ENCODE results near the gene GPR107.

GPR107 gene

GRCh38 chr9:130027533-130028365, 26.0 kb upstream of the GPR107 start:
- no peak overlapping the region for H3K4me3 ChIP-seq (ENCODE audit: low read depth, low read length)

- no peak overlapping the region for H3K4me3 ChIP-seq (ENCODE audit: low read depth, low read length)
Measured at GRCh38 chr9:130028493-130029222, 25.0 kb upstream of the GPR107 start.

DNA sequence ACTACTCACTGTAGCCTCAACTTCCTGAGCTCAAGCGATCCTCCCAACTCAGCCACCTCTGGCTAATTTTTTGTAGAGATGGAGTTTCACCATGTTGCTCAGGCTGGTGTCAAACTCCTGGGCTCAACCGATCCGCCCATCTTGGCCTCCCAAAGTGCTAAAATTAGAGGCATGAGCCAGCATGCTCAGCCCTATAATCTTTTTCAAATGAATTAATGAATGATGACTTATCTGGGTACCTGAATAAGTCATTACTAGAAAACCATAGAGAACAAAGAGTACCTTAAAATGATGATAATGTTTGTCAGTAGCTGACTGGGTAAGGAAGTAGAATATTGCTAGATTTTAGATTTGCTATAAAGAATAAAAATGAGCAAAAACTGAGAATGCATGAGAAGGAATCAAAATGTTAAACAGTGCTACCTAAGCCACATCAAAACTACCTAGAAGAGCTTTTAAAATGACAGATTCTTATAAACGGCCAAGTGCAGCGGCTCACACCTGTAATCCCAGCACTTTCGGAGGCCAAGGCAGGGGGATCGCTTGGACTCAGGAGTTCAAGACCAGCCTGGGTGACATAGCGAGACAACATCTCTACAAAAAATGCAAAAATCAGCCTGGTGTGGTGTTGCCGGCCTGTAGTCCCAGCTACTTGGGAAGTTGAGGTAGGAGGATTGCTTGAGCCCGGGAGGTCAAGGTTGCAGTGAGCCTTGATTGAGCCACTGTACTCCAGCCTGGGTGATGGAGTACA, 24.3 kb upstream of the GPR107 start:
- no peak overlapping the region for H3K4me3 ChIP-seq (ENCODE audit: low read depth, low read length)

DNA sequence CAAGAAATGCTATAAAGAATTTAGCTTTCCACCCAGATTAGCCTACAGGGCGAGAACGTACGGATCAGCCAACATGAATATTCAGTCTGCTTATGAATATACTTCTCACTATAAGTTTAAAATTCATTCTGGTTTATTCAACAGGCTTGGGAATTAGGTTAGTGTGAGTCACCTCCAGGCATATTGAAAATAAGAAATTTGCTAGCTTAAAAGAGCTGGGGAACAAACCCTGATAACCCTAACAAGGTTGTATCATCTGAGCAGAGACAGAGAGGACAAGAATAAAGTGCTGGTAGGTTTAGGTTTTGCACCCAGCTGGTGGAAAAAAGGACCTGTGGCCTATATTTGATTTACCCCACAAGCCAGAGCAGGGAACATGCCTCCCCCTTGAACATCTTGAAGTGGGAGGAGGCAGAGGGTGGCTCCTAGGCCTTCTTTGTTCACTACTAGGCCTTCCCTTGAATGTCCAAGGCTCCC, 23.0 kb upstream of the GPR107 start:
- H3K4me3 ChIP-seq (ENCODE audit: low read depth, low read length) = no peak overlapping the region

DNA sequence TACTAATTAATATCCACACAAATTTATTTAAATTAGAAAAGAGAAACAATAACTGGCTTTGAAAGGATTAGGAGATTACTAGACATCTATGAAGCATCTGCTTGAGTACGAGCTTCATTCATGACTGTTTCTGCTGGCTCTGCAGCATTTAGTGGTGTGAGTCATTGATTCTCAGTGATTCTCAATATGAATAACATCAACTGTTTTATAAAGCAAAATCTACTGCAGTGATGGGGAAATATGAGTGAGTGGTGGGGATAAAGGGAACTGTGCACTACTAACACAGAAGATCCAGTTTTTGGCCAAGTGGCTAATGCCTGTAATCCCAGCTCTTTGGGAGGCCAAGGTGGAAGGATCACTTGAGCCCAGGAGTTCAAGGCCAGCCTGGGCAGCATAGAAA, 19.1 kb upstream of the GPR107 start:
- H3K4me3 ChIP-seq (ENCODE audit: low read depth, low read length) = no peak overlapping the region

- H3K4me3 ChIP-seq (ENCODE audit: low read depth, low read length) = no peak overlapping the region
Measured at GRCh38 chr9:130036099-130036498, 17.6 kb upstream of the GPR107 start.

DNA sequence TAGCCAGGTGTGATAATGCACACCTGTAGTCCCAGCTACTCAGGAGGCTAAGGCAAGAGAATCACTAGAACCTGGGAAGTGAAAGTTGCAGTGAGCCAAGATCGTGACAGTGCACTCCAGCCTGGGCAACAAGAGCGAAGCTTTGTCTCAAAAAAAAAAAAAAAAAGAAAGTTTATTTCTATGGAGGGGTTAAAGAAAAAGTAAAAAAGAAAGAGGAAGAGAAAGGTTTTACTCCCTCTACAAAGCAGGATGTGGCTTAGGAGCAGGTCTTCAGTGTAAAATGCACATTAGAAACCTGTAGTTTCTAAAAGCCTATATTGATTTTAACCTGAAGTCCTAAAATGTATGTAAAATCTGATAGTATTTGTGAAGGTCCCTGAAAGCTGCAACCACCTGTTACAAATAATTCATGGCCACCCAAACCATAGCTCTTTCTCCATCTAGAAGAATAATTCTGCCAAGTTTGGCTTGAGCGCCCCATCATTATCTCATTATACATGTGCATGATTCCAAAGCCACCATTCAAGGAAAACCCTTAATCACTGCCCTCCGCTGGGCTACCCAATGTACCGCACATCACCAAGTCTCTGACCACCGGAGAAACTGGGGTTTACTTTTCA, 14.1 kb upstream of the GPR107 start:
- H3K4me3 ChIP-seq (ENCODE audit: low read depth, low read length) = no peak overlapping the region

DNA sequence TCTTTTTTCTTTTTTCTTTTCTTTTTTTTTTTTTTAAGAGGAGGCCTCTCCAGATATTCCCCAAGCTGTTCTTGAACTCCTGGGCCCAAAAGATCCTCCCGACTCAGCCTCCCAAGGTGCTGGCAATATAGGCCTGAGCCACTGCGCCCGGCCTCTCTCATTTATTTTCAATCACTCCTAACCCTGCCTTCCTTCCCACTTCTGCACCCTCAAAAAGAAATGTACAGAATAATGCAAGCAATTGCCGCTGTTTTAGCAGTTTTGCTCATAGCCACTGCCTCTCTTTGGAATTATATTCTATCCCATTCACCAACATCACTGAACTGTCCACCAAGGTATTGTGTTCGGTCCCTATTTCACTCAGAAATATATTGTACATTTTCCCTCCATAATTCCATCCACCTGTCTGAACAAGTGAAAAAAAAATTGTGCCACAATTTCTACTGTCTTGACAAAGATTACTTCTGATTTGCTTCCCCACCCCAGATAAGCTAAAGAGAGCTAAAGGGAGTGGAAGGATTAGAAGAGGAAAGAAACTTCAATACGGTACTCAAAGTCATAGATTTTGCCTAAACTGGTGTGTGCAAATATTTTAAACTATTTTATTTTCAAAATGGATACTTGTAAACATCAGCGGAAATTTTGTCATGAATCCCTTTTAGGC, 12.6 kb upstream of the GPR107 start:
- H3K4me3 ChIP-seq (ENCODE audit: low read depth, low read length) = peak overlapping the region; percentile 77

DNA sequence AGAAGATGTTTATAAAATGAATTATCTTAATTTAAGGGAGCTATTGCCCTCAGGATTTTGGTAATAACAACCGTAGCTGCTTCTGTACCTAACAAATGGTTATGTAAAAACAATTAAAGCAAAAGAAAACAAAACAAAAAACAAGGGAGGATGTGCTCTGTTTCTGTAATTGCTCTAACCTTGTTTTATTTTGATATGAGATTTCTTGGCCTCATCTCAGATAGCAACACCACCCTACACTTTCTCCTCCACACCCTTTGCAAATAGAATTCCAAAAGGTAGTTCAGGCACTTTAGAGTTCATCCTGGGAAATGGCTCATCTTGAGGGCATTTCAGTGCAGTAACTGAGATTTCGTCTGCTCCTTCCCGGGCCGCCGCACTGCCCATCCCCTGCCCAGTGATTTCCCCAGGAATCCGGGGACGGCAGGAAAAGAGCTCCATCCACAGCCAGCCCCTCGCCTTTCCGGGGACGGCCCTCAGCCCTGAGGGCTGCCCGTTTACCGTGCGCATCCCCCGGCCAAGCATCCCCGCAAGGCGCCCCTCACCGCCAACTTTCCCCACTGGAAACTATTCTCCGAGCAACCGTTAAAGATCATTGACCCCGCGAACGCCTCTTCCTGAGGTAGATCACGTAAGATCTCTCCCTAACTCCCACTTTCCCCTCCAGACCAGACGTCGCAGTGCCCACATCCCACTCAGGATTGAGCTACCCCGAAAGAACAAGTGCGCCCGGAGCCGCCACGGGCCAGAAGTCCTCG, 11.9 kb upstream of the GPR107 start:
- H3K4me3 ChIP-seq (ENCODE audit: low read depth, low read length) = peak overlapping the region; percentile 77

DNA sequence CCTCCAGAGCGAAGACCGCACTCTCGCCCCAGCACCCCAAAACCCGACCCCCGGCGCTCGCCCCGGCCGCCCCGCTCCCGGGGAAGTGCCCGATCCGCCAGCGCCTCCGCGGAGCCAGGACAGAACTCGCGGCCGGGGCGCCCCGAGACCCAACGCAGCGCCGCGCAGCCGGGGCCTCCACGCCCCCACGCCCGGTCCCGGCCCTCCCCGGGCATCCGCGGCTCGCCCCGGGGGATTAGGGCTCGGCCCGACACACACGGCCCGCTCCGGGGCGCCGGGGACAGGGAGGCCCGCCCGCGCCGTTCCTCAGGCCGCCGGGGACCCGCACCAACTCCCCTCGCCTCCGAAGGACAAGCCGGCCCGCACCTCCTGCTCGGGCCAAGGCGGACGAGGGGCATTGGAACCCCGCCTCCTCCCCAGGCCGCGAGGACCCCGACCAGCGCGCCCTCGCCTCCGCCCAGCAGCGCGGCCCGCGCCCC, 11.3 kb upstream of the GPR107 start:
- H3K4me3 ChIP-seq (ENCODE audit: low read depth, low read length) = peak overlapping the region; percentile 77

DNA sequence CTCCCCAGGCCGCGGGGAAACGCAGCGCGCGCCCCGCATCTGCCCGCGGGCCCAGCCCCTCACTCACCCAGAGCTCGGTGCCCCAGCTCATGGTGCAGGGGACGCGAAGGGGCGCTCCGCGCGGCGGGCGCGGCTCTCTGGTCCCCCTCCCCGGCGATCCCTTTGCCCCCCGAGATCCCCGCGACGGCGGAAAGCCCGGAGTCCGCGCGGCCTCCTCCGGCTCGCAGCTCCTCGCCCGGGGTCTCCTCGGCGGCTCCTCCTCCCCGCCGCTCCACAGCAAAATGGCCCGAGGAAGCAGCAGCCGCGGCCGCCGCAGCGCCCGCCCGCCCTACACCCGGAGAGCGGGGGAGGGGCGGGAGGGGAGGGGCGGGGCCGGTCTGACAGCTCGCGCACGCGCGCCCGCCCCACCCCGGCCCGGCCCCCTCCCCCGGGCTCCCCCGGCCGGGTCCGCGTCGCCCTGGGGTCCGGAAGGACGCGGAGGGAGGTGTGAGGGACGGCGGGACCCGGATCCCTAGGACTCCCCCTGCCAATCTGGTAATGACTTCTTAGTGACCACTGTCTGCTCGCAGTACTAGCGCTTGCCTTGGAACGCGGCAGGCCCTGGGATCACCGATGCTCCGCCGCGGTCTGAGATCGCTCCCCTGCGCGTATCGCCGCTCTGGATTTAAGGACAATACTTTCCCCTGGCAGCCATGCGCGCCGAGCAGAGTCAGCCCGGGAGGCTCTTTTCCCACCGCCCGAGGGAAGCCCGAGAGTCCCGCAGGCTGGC, 10.6 kb upstream of the GPR107 start, which contains the start of gene FNBP1:
FNBP1 (minus strand) TSS at position 305 of the 769 bp plus-strand sequence; CDS start at position 91, 214 bp downstream.
- H3K4me3 ChIP-seq (ENCODE audit: low read depth, low read length) = peak within 1 kb of the TSS; percentile 77

GRCh38 chr9:130043654-130044623, 9.8 kb upstream of the GPR107 start:
- H3K4me3 ChIP-seq (ENCODE audit: low read depth, low read length) = peak overlapping the region; percentile 53

DNA sequence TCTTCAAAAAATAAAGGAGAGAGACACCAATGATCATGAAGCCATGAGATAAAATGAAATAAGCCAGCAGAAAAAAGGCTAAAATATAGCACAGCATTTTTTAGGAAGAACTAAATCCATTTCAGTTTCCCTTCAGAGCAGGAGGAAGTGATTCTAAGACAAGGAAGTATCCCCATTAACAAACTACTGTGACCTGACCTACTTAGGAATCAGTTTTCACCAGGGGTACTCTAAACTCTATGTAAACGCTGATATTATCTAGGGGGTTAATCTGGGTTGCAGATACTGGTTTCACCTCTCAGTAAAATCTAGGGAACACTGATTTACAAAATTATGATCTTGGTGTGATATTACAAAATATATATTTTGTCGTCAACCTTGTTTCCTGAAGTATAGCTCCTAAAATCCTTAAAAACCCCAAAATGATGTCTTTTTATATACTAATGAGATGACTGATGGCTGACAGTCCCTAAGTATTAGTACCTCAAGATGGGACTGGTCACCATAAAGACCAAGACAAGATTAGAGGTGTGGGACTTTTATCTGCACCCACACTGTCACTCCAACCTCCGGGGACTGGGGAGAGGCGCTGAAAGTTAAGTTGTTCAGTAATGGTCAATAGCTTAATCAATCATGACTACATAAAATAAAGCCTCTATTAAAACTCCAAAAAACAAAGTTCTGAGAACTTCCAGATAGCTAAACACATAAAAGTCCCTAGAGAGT, 7.8 kb upstream of the GPR107 start:
- no peak overlapping the region for H3K4me3 ChIP-seq (ENCODE audit: low read depth, low read length)

DNA sequence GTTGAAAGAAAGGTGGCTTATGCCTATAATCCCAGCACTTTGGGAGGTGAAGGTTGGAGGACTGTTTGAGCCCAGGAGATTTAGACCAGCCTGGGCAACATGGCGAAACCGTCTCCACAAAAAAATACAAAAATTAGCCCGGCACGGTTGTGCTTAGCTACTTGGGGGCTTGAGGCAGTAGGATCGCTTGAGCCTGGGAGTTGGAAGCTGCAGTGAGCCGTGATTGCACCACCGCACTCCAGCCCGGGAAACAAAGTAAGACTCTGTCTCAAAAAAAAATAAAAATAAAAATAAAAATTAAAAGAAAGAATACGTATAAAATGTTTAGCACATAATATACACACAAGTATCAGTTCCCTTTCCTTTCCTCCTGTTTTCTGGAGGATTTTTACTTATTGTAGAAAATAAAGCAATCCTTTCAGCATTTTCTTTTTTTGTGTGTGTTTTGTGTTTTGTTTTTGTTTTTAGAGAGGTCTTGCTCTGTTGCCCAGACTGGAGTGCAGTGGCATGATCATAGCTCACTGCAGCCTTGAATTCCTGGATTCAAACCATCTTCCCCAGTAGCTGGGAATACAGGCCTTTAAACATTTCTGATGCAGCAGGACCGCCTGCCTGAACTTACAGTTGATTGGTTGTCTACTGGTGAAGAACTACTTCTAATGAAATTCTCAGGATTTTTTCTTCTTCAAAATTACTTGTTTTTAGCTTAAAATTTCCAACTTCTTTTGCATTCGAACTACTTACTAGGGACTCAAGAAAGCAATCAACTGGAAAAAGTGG, 4.1 kb upstream of the GPR107 start:
- no peak overlapping the region for H3K4me3 ChIP-seq (ENCODE audit: low read depth, low read length)

DNA sequence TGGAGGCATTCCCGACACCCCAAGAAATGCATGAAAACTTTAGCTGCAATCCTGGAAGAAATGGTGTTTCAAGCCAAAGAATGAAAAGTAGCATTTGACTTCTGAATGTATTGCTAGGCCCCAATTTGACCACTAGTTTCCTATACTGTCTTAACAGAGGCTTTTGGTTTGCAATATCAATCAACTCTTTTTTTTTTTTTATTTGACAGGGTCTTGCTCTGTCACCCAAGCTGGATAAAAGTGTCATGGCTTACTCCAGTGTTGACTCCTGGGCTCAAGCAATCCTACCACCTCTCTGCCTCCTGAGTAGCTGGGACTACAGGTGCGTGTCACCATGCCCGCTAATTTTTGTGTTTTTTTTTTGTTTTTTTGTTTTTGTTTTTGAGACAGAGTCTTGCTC, 3.2 kb upstream of the GPR107 start:
- H3K4me3 ChIP-seq (ENCODE audit: low read depth, low read length) = no peak overlapping the region

DNA sequence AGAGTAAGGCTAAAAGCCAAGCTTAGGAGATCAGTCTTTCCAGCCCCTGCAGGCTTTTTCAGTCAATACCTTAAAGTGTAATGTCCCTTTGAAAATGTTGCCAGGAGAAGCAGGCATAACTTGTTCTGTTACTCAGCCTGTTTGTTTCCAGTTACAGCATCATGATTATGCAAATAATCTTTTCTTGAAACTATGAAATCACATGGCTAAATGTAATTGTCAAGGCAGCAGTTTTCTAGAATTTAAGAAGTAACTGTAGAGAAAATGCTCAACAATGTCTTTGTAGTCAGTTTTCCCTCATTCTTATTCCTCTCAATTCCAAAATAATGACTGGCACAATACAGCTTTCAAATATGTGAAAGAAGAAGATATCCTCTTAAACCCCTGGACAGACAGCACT, 1.9 kb upstream of the GPR107 start:
- no peak overlapping the region for H3K4me3 ChIP-seq (ENCODE audit: low read depth, low read length)

Measured in iPS-11a (cell line).